SK-MEL-5 (cell line): ENCODE results near the gene VMAC. TPM values are rescaled to one million over a fixed set of nuclear protein-coding genes. Genes with fewer than 3 reads are reported as not detected.

Experiments used
- DNase-seq: peaks from one replicate; pipeline ENCODE4 v3.0.0-alpha.2; 2016; ENCODE audit warnings: low read depth, low spot score
- in situ Hi-C: cut with HindIII; loops from 2 replicates; pipeline ENCODE4 v1.10.0; 2016; ENCODE audit warnings: low sequenced_read_pairs, high pct_unique_total_duplicates, low pct_unique_long_range_greater_than_20kb
- total RNA-seq: library from RNA; depleted of rRNA; stranded (reverse); fragments of >200 nt; shearing (Covaris generic); gene quantifications from 2 replicates; pipeline ENCODE4 v1.2.3, GENCODE V29; 2014; rRNA removed

VMAC gene
- total RNA-seq, 1 experiment from 2014 or later, result 6.0 TPM

- in situ Hi-C loops, result no loop called here
- DNase-seq, result no peak
Measured at GRCh38 chr19:5956323-5956722, 51.7 kb downstream of the VMAC start.

GRCh38 chr19:5956728-5957127 is 52.1 kb downstream of the VMAC start:
- in situ Hi-C loops, result no loop called here
- DNase-seq, result no peak

- DNase-seq, result no peak
Measured at GRCh38 chr19:5957170-5957569, 52.5 kb downstream of the VMAC start.

GRCh38 chr19:5958074-5958850 is 53.6 kb downstream of the VMAC start:
- DNase-seq, result no peak
- in situ Hi-C loops, result no loop called here

More at GRCh38 chr19:5957170-5957569, 52.5 kb downstream of the VMAC start:
- in situ Hi-C loops, result no loop called here

- DNase-seq, result no peak
- in situ Hi-C loops, result no loop called here
Measured at GRCh38 chr19:5958851-5959122, 54.1 kb downstream of the VMAC start.

GRCh38 chr19:5959260-5960004 is 54.8 kb downstream of the VMAC start:
- in situ Hi-C loops, result no loop called here
- DNase-seq, result no peak

Other genes starting within 250 kb of the VMAC start
- 86.1 and 115 TPM in 2 replicates for gene MICOS13, start 224.4 kb upstream of the VMAC start, total RNA-seq
- 4.4 and 5.5 TPM in 2 replicates for gene HSD11B1L, start 223.8 kb upstream of the VMAC start, total RNA-seq
- 613 and 661 TPM in 2 replicates for gene RPL36, start 214.6 kb upstream of the VMAC start, total RNA-seq
- gene LONP1, start 184.7 kb upstream of the VMAC start, total RNA-seq, result 83.2 and 91.1 TPM in 2 replicates
- not detected in 2 replicates for gene CATSPERD, start 184.2 kb upstream of the VMAC start, total RNA-seq
- 2.0 and 3.1 TPM in 2 replicates for gene PRR22, start 120.1 kb upstream of the VMAC start, total RNA-seq
- gene DUS3L, start 113.7 kb upstream of the VMAC start, total RNA-seq, result 51.6 and 52.9 TPM in 2 replicates
- gene NRTN, start 99.8 kb upstream of the VMAC start, total RNA-seq, result 2.7 and 4.8 TPM in 2 replicates
- not detected in 2 replicates for gene FUT6, start 65.2 kb upstream of the VMAC start, total RNA-seq
- gene FUT3, start 53.4 kb upstream of the VMAC start, total RNA-seq, result 3.0 and 3.3 TPM in 2 replicates
- not detected in 2 replicates for gene FUT5, start 34.3 kb upstream of the VMAC start, total RNA-seq
- gene NDUFA11, start 1.1 kb upstream of the VMAC start, total RNA-seq, result 171 and 176 TPM in 2 replicates
- 3.4 and 3.7 TPM in 2 replicates for gene CAPS, start 9.4 kb downstream of the VMAC start, total RNA-seq
- 26.7 and 35.7 TPM in 2 replicates for gene RANBP3, start 73.3 kb downstream of the VMAC start, total RNA-seq
- gene RFX2, start 205.6 kb downstream of the VMAC start, total RNA-seq, result 2.5 and 2.6 TPM in 2 replicates
- not detected in 2 replicates for gene ACSBG2, start 230.8 kb downstream of the VMAC start, total RNA-seq